GM12891 (cell line): Measurements from ENCODE around the gene KLF3.

Experiments used
- DNase-seq: peaks from one replicate; pipeline ENCODE4 v3.0.0; 2011; ENCODE audit warnings: low spot score; ENCODE audit not compliant: insufficient read length
- FAIRE-seq: peaks from 2 replicates; lab custom pipeline; 2011; peaks lifted over from hg19 to GRCh38; lab: Jason Lieb, UNC
- PAX5 ChIP-seq: IDR thresholded peaks from 2 replicates; pipeline ENCODE4 v1.6.1; 2011; ENCODE audit warnings: low read length, moderate library complexity, mild to moderate bottlenecking; ENCODE audit not compliant: insufficient read depth, severe bottlenecking
- POLR2A ChIP-seq: IDR thresholded peaks from 2 replicates; pipeline ENCODE4 v1.6.1; 2011; ENCODE audit warnings: low read depth, low read length, control low read depth
- POLR2AphosphoS5 ChIP-seq: IDR thresholded peaks from 2 replicates; pipeline ENCODE4 v1.6.1; 2011; ENCODE audit warnings: low read depth, low read length, control low read depth
- POU2F2 ChIP-seq: IDR thresholded peaks from 2 replicates; pipeline ENCODE4 v1.6.1; 2011; ENCODE audit warnings: low read depth, mild to moderate bottlenecking, control low read depth, low read length, moderate library complexity
- SPI1 ChIP-seq: IDR thresholded peaks from 2 replicates; pipeline ENCODE4 v1.6.1; 2011; ENCODE audit warnings: low read depth, low read length, control low read depth
- TAF1 ChIP-seq: IDR thresholded peaks from 2 replicates; pipeline ENCODE4 v1.6.1; 2011; ENCODE audit warnings: low read depth, low read length, control low read depth

Gene KLF3

GRCh38 chr4:38733663-38734062 lies 69.7 kb downstream of the KLF3 start:
- DNase-seq: no peak
- FAIRE-seq: peak; percentile 83
- no peak for TF ChIP-seq POLR2AphosphoS5

- FAIRE-seq: no peak
- TF ChIP-seq TAF1: no peak
- no peak for TF ChIP-seq POU2F2
These were observed 70.4 kb downstream of the KLF3 start for GRCh38 chr4:38734446-38734845.

GRCh38 chr4:38734911-38735310 lies 70.9 kb downstream of the KLF3 start:
- TF ChIP-seq POU2F2 (no peak), PAX5 (no peak), POLR2AphosphoS5 (no peak), TAF1 (no peak), SPI1 (no peak), POLR2A (no peak)
- no peak for FAIRE-seq
- DNase-seq: no peak

More at GRCh38 chr4:38734446-38734845, 70.4 kb downstream of the KLF3 start:
- DNase-seq: no peak

GRCh38 chr4:38735870-38736269 lies 71.9 kb downstream of the KLF3 start:
- TF ChIP-seq POLR2A: no peak
- TF ChIP-seq SPI1: no peak
- DNase-seq: no peak
- FAIRE-seq: no peak

- no peak for FAIRE-seq
- no peak for DNase-seq
- TF ChIP-seq TAF1 (no peak), POLR2AphosphoS5 (no peak), POLR2A (no peak), POU2F2 (no peak), PAX5 (no peak), SPI1 (no peak)
These were observed 75.2 kb downstream of the KLF3 start for GRCh38 chr4:38738940-38739803.

GRCh38 chr4:38740303-38740702 lies 76.3 kb downstream of the KLF3 start:
- FAIRE-seq (peak; percentile 31), DNase-seq (no peak)
- TF ChIP-seq POU2F2: no peak
- TF ChIP-seq SPI1: no peak
- TF ChIP-seq PAX5: no peak
- TF ChIP-seq POLR2A: no peak
- TF ChIP-seq POLR2AphosphoS5: no peak

- no peak for TF ChIP-seq TAF1
- peak; percentile 66 for TF ChIP-seq SPI1
- TF ChIP-seq POU2F2: no peak
- no peak for DNase-seq
- FAIRE-seq: no peak
These were observed 79.9 kb downstream of the KLF3 start for GRCh38 chr4:38743866-38744265.

GRCh38 chr4:38745881-38746280 lies 81.9 kb downstream of the KLF3 start:
- TF ChIP-seq SPI1 (no peak), TAF1 (no peak), POLR2AphosphoS5 (no peak), PAX5 (no peak), POU2F2 (no peak), POLR2A (no peak)
- DNase-seq (no peak), FAIRE-seq (no peak)

- no peak for TF ChIP-seq PAX5
- no peak for TF ChIP-seq POU2F2
- no peak for TF ChIP-seq TAF1
- TF ChIP-seq SPI1: no peak
- TF ChIP-seq POLR2A: no peak
- no peak for TF ChIP-seq POLR2AphosphoS5
- DNase-seq (no peak), FAIRE-seq (no peak)
These were observed 83.6 kb downstream of the KLF3 start for GRCh38 chr4:38747629-38748028.

GRCh38 chr4:38749336-38749735 lies 85.3 kb downstream of the KLF3 start:
- DNase-seq: no peak
- TF ChIP-seq TAF1: no peak
- TF ChIP-seq SPI1: no peak
- TF ChIP-seq PAX5: no peak
- TF ChIP-seq POLR2A: no peak
- no peak for TF ChIP-seq POU2F2
- no peak for TF ChIP-seq POLR2AphosphoS5
- no peak for FAIRE-seq
